GOT3 (cell line): ENCODE results near the gene VPS54.
"Not testable (repeated sequence)": the region's sequence is repeated elsewhere in the genome, so short reads cannot be mapped to it uniquely, and the experiment has no call there.

Experiments used
- DNase-seq: peaks from one replicate; lab custom pipeline; 2025; ENCODE audit warnings: mixed read lengths; lab: John Stamatoyannopoulos, UW

Gene VPS54

DNA sequence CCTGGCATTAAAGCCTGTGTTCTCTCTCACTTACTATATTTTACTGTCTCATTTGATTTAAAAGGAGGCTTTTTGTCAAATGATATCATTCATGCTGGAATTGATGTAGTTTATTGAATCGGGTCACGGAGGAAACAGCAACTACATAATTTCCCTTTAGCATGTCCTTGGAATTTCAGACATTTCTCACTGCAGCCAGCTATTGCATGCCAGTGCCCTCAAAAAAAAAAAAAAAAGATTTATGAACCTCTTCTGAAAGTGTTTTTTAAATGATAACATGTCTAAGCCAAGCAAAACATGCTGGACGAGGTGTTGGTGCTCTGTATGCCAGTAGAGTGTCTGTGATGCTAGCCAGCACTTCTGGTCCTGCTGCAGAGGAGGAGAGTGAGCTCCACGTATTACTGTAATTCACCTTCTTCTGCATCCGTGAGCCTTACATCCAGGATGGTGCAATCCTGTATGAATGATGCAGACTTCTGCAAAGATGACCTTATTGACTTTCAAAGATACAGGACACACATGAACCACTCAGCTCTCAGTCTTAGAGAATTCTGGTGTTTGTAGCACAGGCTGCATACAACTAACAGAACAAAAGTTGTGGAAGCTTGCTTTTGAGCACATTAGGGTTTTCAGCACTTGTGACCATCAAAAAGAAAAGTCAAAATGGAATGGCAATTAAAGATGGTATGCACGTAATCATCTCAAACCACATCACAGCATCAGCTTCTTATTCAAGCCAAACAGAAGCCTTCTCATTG is 146.5 kb downstream of the VPS54 start:
- no peak for DNase-seq

GRCh38 chr2:63871864-63872263 is 147.4 kb downstream of the VPS54 start:
- DNase-seq: no peak

DNA sequence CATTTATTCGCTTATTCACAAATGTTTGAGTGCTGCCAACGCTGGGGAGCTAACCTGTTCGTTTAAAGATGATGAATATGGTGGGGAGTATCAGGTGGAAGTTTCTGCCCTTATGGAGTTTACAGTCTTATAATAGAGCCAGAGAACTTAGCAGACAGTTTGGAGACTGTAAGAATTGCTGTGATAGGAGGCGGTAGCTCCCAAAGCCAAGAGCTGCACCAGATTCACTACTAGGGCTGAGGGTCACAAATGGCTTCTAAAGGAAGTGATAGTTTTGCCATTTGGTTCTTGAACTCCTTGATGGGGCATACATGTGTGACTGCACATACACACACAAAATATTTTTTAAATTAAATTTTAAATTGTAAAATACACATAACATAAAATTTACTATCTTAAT is 148.5 kb downstream of the VPS54 start:
- DNase-seq: no peak

GRCh38 chr2:63866009-63866709 is 153.1 kb downstream of the VPS54 start:
- no peak for DNase-seq

DNA sequence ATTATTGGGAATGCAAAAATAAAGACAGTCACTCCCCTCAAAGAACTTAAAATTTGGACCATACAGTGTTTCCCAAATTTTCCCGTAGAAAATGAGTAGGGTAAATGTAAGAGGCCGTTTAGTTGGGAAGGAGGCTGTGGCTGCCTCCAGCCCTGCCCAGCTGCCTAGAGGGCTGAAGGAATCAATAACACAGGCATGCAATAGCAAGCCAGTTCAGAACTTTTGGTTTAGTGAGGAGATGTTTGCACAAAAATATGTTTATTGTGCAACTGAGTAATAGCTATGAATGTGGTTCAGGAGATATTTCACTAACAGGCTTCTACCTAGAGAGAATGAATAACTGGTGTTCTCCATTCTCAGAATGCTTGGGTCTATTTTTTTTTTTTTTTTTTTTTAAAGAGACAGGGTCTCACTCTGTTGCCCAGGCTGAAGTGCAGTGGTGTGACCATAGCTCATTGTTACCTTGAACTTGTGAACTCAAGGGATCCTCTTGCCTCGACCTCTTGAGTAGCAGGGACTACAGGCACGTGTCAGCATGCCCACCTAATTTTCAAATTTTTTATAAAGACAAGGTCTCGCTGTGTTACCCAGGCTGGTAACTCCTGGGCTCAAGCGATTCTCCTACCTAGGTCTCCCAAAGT is 153.9 kb downstream of the VPS54 start:
- no peak for DNase-seq

GRCh38 chr2:63863707-63864106 is 155.5 kb downstream of the VPS54 start:
- DNase-seq: no peak

DNA sequence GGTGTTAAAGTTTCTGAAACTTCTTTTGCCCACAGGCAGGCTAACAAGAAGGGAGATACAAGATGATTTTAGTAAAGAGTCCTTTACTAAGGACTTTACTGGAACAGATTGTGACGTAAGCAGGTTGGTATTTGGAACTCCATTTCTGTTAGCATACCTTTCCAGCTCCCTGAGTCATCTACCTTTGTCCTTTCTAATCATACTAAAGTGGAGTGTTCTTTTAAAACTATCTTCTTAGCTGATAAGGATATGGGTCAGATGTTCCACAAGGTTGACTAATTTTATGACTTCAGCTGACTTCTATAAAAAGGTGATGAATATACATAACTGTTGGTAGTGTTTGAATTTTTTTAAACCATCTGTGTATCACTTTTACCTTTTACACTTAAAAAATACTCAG is 156.4 kb downstream of the VPS54 start:
- DNase-seq: no peak

GRCh38 chr2:63861220-63861822 is 157.9 kb downstream of the VPS54 start:
- DNase-seq: no peak

DNA sequence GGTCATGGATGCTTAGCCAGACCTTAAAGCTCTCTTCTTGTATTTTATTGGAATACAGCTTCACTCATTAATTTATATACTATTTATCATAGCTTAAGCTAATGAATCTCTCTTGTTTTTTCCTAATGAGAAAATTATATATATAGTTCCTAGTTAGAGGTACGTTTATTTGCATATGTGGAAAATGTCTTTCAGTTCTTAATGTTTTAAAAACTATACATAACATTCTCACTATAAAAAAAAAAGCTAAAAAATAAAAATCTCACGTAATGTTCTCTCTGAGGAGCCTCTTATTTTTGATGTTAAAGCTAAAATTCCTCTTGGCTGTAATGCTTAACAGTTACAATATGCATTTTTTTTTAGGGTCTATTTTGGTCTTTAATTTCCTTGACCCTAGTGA is 160.9 kb downstream of the VPS54 start:
- DNase-seq: no peak

DNA sequence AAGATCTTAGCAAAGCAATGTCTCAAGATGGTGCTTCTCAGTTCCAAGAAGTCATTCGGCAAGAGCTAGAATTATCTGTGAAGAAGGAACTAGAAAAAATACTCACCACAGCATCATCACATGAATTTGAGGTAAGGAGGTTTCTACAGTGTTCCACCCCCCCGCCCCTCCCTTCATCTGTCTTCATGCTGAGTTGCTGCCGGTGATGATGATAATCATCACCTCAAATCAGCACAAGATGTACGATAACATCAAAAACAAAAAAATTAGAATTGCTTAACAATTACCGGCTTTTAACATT is 163.0 kb downstream of the VPS54 start:
- no peak for DNase-seq

- DNase-seq: no peak
Observed at GRCh38 chr2:63855418-63856302, 163.6 kb downstream of the VPS54 start.

DNA sequence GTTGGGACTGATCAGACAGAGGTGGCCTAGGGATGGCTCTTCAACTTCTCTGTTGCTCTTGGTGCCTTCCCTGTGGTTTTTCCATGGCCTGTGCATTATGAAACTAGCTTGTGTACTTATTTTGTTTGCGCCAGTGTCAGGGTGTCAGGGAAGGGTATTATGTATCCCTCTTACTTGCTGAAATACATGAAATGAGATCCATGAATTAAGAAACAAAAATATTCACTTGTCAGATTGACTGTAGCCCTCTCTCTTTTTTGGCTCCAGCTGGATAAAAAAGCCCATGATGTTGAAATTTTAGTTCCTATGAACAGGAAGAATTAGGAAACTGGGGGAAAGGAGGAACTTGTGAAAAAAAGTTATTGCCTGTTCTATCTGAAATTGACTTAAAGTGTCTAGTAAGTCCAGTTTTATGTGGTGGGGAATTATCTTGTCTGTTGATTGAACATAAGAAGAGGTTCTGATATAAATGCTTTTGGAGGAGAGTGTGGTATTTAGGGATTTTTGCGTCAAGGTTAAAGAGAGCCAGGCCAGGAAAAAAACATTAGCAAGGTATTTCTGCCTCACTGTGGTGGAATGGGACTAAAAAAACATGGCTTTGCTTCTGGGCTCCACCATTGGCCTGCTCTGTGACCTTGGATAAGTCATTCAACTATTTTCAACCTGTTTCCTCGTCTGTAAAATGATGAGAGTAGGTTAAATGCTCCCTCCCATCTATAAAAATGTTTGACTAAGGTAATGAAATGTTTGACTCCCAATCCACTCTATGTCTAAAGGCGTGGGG is 165.5 kb downstream of the VPS54 start:
- no peak for DNase-seq

GRCh38 chr2:63851691-63852311 is 167.4 kb downstream of the VPS54 start:
- DNase-seq: no peak

- DNase-seq: no peak
Observed at GRCh38 chr2:63850649-63851048, 168.6 kb downstream of the VPS54 start.

- no peak for DNase-seq
Observed at GRCh38 chr2:63850204-63850571, 169.0 kb downstream of the VPS54 start.

DNA sequence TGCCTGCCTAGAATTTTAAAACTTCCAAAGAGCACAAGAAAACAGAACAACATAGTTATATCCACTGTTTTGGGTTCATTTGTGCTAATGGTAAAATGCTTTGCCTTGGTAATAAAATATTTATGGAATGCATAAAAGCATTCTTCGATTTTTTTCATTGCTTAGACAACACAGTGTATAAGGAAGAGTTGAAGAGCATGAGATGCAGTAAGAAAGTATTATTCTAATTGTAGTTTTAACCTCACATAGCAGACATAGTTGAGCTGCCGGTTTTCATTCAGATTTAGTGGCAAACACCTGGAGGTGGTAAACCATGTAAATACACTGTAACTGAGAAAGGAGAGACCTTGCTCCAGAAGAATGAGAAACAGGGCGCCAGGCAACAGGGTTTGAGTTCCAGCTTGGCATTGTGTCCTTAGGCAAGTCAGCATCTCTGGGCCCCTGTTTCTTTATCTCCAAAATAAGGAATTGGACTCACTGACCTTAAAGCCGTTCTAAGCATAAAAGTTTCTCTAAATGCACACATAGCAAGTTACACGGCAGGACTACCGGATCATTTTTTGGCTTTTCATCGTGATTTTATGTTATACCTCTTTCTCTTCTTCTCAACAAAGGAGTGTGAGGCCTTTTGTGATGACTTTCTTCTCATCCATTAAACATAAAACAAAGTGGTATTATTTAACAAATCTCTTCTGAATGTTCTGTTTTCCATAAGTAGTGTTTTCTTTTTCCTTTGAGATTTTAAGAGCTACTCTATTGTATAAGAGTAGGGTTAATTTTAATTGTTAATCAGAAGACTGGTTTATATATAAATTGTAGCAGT is 169.6 kb downstream of the VPS54 start:
- DNase-seq: no peak

GRCh38 chr2:63847571-63847970 is 171.7 kb downstream of the VPS54 start:
- DNase-seq: not testable (repeated sequence)

DNA sequence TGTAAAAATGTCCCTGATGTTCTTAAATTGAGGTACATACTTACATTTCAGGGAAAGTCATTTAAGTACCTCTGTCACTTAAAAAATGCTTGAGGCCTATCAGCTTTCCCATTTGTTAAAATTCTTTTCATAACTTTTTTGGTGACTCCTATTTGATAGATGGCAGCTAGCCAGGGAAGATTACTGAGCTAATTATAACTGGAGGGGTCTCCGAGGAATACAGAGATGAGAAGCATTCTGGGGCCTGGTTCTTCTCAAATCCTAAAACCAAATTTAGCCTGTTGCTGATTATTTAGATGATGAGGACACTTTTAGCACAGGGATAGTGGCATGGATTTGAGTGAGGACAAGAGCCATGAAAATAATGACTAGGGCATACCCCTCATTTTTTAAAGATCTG is 172.7 kb downstream of the VPS54 start:
- no peak for DNase-seq

DNA sequence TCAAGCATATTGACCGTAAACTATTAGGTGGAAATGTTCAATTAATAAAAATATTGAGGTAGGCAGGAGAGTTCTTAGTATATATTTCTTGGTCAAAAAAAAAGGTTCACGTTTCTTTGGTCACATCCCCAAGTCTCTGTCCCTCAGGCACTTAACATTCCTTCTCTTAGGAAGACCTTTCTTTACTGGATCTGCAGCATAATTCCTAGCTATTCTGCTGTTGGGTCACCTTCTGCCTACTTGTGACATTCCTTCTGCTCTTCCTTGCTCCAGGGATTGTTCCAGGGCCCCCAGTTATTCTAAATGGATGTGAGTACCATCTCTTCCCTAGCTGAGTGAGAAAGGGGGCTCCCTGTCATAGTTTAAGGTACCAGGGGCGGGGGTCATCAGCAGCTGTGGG is 173.4 kb downstream of the VPS54 start:
- DNase-seq: no peak

DNA sequence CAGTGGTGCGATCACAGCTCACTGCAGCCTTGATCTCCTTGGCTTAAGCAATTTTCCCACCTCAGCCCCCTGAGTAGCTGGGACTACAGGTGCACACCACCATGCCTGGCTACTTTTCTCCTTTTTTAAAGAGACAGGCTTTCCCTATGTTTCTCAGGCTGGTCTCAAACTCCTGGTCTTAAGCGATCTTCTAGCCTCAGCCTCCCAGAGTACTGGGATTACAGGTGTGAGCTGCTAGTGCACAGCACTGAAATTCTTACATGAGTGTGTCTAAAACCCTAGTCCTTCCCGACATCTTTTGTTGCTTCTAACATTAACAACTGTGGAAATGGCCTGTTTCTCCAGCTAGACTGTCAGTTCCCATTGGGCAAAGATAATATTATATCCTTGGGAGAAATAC is 174.6 kb downstream of the VPS54 start:
- no peak for DNase-seq
